Body of pancreas (tissue), 4 donors: Measurements from ENCODE around the gene PRRC2B. TPM values are rescaled to one million over a fixed set of nuclear protein-coding genes. Genes with fewer than 3 reads are reported as not detected.

Experiments
- ATAC-seq: fragments of 150-250 bp; one replicate; pipeline ENCODE4 v1.9.1; 2016
- DNase-seq, 4 donors: peaks; one replicate each; pipeline ENCODE4 v3.0.0-alpha.2; 2019
- H3K27ac ChIP-seq, 4 donors: fragments of 200-600 bp; sonication (generic); 1 replicate in 3 of 4; 2 replicates in 1 of 4; pipeline versions ENCODE4 v1.5.1 to v1.6.1; 2016 to 2019; ENCODE audit warnings: mild to moderate bottlenecking in 1 of 4, mixed read lengths in 1 of 4, moderate library complexity in 1 of 4
- H3K27me3 ChIP-seq, 2 donors: fragments of 200-600 bp; sonication (generic); one replicate each; pipeline ENCODE4 v1.6.0; 2016; ENCODE audit warnings: mild to moderate bottlenecking in 1 of 2
- H3K36me3 ChIP-seq, 2 donors: fragments of 200-600 bp; sonication (generic); replicated peaks in 1 of 2; 2 replicates each; pipeline ENCODE4 v1.5.1; 2016; ENCODE audit warnings: low read depth in 2 of 2; ENCODE audit not compliant: insufficient read depth in 1 of 2
- H3K4me1 ChIP-seq: fragments of 200-600 bp; sonication (generic); one replicate; pipeline ENCODE4 v1.6.0; 2016
- H3K4me3 ChIP-seq, 2 donors: fragments of 200-600 bp; sonication (generic); 1 replicate in 1 of 2; 2 replicates in 1 of 2; pipeline ENCODE4 v1.5.1; 2016 to 2019
- H3K9me3 ChIP-seq, 3 donors: fragments of 200-600 bp; sonication (generic); 1 replicate in 2 of 3; 2 replicates in 1 of 3; pipeline ENCODE4 v1.5.1; 2016
- POLR2A ChIP-seq, 3 donors: fragments of 450-650 bp; IDR thresholded peaks; one replicate each; pipeline ENCODE4 v1.6.1; 2016; ENCODE audit warnings: antibody characterized with exemption in 3 of 3, mild to moderate bottlenecking in 2 of 3
- WGBS, 2 donors: methylation state at CpG; one replicate each; pipeline ENCODE4 v1.1.5; 2017; 5-methylcytosine and 5-hydroxymethylcytosine counted together
- intact Hi-C: fragments of 100-400 bp; cut with DNase I; formaldehyde crosslinking; loops from one replicate; pipeline ENCODE4 v1.15.1; 2023
- total RNA-seq, 2 donors: library from RNA; depleted of rRNA; stranded (reverse); fragments of >200 nt; gene quantifications; one replicate each; pipeline ENCODE4 v1.1.0, GENCODE V29; 2016
- TF ChIP-seq, protein P1 (sequence below), 7 experiments: fragments of 450-650 bp in 4 of 7; fragments of 200-600 bp in 3 of 7; sonication (generic) in 3 of 7; IDR thresholded peaks; one replicate each; pipeline ENCODE4 v1.5.1; 2016 to 2019; ENCODE audit warnings: antibody characterized with exemption in 7 of 7

Gene PRRC2B
- total RNA-seq, 2 donors from 2014 or later = 78.3 to 177 TPM

DNA sequence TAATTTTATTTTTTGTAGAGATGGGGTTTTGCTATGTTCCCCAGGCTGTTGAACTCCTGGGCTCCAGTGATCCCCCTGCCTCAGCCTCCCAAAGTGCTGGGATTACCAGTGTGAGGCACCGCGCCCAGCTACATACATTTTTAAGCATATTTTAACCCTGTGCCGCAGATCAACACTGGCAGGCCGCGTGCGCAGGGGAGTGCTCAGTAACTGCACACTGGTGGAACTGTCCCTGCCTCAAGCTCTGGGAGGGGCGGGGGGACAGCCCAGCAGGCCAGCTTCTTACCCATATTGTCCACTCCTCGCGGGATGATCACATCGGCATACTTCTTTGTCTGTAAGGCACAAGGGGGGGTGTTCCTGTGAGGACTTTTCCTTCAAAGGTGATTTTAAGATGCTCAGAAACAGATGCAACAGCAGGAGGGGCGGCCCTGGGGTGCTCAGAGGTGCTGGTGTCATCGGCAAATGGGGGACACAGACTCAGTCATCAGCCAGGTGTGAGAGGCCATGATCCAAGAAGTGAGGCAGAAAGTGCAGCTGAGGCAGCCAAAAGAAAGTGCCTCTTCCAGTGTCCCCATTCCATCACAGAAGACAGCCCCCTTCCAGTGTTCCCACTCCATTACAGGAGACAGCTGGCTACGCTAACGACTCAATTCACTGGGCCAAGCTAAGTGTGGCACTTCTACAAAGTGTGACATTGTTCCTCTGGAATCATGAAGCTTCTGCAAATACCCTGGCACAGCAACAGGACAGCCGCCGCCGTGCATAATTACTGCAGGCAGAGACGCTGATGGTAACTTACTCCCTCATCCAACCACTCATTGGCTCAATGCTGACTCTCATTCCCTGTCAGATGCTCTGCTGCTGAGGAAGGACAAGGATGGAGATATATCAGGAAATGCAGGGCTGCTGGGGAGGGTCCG is 132.0 kb downstream of the PRRC2B start:
- ATAC-seq (no peak), DNase-seq (no peak)
- peaks cover 0 to 12% of the 10 kb centered on the region in 2 donors for H3K36me3 ChIP-seq
- peaks cover 11% of the 10 kb centered on the region for H3K4me1 ChIP-seq
- no peak overlapping the region for H3K4me3 ChIP-seq
- intact Hi-C loops = no loop called here
- H3K27ac ChIP-seq = no peak overlapping the region
- no peak for TF ChIP-seq POLR2A (IDR thresholded peaks at IDR 0.05)
- TF ChIP-seq, protein P1, sequence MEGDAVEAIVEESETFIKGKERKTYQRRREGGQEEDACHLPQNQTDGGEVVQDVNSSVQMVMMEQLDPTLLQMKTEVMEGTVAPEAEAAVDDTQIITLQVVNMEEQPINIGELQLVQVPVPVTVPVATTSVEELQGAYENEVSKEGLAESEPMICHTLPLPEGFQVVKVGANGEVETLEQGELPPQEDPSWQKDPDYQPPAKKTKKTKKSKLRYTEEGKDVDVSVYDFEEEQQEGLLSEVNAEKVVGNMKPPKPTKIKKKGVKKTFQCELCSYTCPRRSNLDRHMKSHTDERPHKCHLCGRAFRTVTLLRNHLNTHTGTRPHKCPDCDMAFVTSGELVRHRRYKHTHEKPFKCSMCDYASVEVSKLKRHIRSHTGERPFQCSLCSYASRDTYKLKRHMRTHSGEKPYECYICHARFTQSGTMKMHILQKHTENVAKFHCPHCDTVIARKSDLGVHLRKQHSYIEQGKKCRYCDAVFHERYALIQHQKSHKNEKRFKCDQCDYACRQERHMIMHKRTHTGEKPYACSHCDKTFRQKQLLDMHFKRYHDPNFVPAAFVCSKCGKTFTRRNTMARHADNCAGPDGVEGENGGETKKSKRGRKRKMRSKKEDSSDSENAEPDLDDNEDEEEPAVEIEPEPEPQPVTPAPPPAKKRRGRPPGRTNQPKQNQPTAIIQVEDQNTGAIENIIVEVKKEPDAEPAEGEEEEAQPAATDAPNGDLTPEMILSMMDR (IDR thresholded peaks at IDR 0.05) = no peak
- H3K27me3 ChIP-seq = no peaks in the 10 kb centered on the region
- WGBS, 2 donors = 87% methylated on average over 15 to 19 of the region's 19 CpGs
- no peaks in the 10 kb centered on the region for H3K9me3 ChIP-seq

DNA sequence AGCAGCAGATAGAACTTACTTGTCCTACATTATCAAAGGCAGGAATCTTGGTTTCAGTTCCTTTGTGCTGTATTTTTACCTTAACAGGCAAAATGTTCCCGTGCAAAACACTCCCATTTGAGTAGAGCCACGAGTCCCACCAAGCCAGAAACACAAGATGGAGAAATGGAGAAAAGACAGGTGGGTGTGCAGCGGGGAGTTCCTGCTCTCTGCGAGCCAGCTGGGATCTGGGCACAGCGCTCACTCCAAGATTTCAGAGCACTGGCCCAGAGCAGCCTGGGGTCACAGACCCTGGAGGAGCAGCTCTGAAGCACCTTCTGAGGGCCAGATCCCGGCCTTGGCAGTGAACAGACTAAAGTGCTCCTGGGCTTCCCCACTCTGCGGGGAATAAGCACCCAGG is 134.3 kb downstream of the PRRC2B start:
- Histone ChIP-seq H3K27ac (no peak overlapping the region), H3K27me3 (no peaks in the 10 kb centered on the region), H3K4me3 (no peak overlapping the region), H3K4me1 (peaks cover 16% of the 10 kb centered on the region), H3K9me3 (no peaks in the 10 kb centered on the region), H3K36me3 (peaks cover 0 to 9% of the 10 kb centered on the region in 2 donors)
- ATAC-seq (no peak), DNase-seq (no peak)
- TF ChIP-seq, protein P1 (IDR thresholded peaks at IDR 0.05) = no peak
- no peak for TF ChIP-seq POLR2A (IDR thresholded peaks at IDR 0.05)
- intact Hi-C loops = no loop called here
- WGBS, 2 donors = 89 to 92% methylated on average over 7 of the region's 7 CpGs

DNA sequence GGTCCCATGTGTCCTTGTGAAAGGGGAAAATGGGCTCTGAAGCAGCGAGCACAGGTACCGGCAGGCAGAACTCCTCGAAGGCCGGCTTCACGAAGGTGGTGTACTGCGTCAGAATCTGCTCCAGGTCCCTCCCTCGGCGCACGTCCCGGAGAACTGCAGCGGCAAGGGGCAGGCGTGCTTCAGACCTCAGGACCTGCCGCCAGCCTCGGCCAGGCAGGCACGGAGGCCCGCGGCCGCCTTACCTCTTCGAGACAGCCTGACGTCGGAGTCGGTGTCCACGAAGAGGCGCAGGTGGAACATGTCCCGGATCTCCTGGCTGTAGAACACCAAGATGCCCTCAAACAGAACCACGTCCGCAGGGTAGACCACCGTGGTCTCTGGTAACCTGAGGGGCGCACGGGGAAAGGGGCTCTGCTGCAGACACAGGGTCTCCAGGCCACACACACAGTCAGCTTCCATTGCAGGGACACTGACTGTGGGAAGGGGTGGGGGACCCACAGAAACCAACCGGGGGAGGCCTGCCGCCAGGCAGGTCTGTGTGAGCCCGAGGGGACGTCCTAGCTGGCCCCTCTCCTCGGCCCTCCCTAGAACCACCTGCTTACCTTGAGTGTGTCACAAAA is 135.1 kb downstream of the PRRC2B start:
- Histone ChIP-seq H3K27ac (no peak overlapping the region), H3K36me3 (peaks cover 0 to 9% of the 10 kb centered on the region in 2 donors), H3K4me3 (no peak overlapping the region), H3K9me3 (no peaks in the 10 kb centered on the region), H3K4me1 (peaks cover 16% of the 10 kb centered on the region), H3K27me3 (no peaks in the 10 kb centered on the region)
- ATAC-seq (no peak), DNase-seq (no peak)
- intact Hi-C loops = no loop called here
- WGBS, 2 donors = 94 to 100% methylated on average over 5 to 35 of the region's 35 CpGs
- TF ChIP-seq, protein P1 (IDR thresholded peaks at IDR 0.05) = no peak
- no peak for TF ChIP-seq POLR2A (IDR thresholded peaks at IDR 0.05)

DNA sequence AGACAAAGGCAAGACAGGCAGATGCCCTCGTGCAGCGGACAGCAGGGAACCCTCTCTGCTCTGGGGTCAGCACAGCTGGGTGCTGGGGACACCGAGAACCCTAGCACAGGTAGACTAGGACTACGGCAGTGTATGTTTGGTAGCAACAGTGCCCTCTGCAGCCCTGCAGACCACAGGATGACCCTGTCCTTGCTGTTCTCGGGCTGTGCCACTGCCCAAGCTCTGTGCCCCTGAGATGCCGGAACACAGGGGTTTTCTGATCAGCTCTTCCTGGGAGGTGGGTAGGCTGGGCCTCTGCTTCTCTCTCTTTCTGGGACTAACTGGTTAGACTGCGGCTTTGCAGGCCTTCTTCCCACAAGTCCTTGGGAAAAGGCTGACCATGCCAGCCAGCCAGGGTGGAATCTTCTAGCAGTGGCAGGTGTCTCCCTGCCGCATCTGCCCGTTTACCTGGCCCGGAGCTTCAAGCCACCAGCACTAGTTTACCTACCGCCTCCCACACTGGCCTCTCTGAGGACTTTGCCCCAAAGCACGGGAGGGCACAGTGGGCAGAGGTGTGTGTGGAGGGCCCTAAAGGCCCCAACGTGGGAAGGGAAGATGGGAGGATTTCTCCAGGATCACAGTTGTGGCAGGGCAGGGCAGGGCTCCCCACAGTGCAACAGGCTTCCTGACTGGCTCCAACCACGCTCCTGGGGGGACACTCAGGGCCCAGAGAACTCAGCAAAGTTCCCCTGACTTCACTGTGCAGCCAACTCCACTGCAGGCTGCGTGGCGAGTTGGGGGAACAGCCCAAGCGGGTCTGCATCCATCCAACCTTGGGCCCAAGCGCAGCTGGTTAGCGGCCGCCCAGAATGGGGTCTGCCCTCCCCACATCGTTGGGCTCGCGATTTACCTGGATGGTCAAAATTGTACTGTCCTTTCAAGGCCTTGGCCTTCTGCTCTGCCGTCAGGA is 136.0 kb downstream of the PRRC2B start:
- peaks cover 25% of the 10 kb centered on the region for H3K4me1 ChIP-seq
- H3K27ac ChIP-seq = peak overlapping the region in 3 of 4 donors; percentile 75 to 81 (median 79)
- H3K9me3 ChIP-seq = no peaks in the 10 kb centered on the region
- TF ChIP-seq POLR2A (IDR thresholded peaks at IDR 0.05) = no peak
- TF ChIP-seq, protein P1 (IDR thresholded peaks at IDR 0.05) = no peak
- no peaks in the 10 kb centered on the region for H3K27me3 ChIP-seq
- peaks cover 0 to 5% of the 10 kb centered on the region in 2 donors for H3K36me3 ChIP-seq
- 48 to 58% methylated on average over 10 to 24 of the region's 24 CpGs for WGBS, 2 donors
- ATAC-seq (no peak), DNase-seq (no peak)
- peak overlapping the region; percentile 86 to 97 for H3K4me3 ChIP-seq
- intact Hi-C loops = no loop called here
